PC-3 (cell line): Measurements from ENCODE around the gene NPEPL1.

Experiments used
- EZH2 ChIP-seq: fragments of 300-600 bp; sonication (generic); IDR thresholded peaks from one replicate; pipeline ENCODE4 v1.6.1; 2017; ENCODE audit warnings: antibody characterized with exemption, mild to moderate bottlenecking, low read length; ENCODE audit not compliant: unreplicated experiment
- EZH2phosphoT487 ChIP-seq: fragments of 300-600 bp; sonication (generic); IDR thresholded peaks from 2 replicates; pipeline ENCODE4 v1.6.1; 2018; ENCODE audit warnings: mild to moderate bottlenecking, antibody characterized with exemption, low read length, borderline replicate concordance
- TF ChIP-seq, protein P1 (sequence below): fragments of 300-600 bp; sonication (generic); conservative IDR thresholded peaks from 2 replicates; pipeline ENCODE4 v1.5.1; 2017; ENCODE audit warnings: antibody characterized with exemption, low read depth, mild to moderate bottlenecking, low read length

DNA sequence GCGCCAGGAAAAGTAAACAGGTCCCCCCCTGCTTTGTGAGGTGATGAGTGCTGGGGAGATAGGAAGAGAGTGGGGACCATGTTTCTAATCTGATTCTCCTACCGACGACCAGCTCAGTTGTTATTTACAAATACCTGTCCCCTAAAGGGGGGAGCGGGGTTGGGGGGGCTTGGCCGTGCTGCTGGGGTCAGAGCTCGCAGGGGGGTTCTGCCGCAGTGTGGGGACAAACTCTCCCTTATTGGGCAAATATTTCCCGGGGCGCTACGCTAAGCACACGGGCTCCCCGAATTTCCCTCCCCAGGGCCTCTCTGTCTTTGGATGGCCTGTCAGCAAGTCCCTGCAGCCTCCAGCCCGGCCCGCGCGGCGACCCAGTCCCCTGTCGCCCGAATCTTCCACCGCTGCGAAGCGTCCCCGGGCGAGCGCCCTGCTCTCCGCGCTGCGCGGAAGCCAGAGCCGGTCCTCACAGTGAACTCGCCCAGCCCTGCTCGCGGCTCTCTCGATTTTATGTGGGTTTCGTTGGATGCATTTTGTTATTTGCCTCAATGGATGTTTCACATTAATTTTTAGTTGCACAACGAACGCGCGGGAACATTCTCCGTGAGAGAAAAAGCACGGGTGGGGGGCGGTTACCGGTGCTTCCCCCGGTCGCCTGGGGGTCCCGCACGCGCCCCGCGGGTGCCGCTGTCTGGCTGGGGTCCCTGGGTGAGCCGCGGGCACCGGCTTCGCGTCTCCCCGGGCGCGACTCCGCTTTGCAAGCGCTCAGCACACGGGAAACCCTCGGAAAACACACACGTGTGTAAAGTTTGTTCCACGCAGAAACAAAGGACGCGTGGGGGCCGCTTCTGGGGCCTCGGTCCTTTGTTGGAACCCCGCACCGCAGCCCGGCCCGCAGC, 43.1 kb upstream of the NPEPL1 start:
- TF ChIP-seq, protein P1, sequence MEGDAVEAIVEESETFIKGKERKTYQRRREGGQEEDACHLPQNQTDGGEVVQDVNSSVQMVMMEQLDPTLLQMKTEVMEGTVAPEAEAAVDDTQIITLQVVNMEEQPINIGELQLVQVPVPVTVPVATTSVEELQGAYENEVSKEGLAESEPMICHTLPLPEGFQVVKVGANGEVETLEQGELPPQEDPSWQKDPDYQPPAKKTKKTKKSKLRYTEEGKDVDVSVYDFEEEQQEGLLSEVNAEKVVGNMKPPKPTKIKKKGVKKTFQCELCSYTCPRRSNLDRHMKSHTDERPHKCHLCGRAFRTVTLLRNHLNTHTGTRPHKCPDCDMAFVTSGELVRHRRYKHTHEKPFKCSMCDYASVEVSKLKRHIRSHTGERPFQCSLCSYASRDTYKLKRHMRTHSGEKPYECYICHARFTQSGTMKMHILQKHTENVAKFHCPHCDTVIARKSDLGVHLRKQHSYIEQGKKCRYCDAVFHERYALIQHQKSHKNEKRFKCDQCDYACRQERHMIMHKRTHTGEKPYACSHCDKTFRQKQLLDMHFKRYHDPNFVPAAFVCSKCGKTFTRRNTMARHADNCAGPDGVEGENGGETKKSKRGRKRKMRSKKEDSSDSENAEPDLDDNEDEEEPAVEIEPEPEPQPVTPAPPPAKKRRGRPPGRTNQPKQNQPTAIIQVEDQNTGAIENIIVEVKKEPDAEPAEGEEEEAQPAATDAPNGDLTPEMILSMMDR: no peak
- TF ChIP-seq EZH2phosphoT487 (no peak), EZH2 (no peak)
